Hypothalamus (tissue), 51 donors: ENCODE measurements around the gene BTF3.
"Not testable (repeated sequence)": the region's sequence is repeated elsewhere in the genome, so short reads cannot be mapped to it uniquely, and the experiment has no call there.

Experiments used
- DNase-seq, 51 donors: peaks; one replicate each; lab custom pipeline; 2025; lab: John Stamatoyannopoulos, UW

The BTF3 gene

GRCh38 chr5:73484511-73484910, 13.7 kb upstream of the BTF3 start:
- DNase-seq: no peak

- no peak for DNase-seq
These were observed 12.5 kb upstream of the BTF3 start for GRCh38 chr5:73485715-73486114.

GRCh38 chr5:73486119-73486899, 11.9 kb upstream of the BTF3 start:
- no peak for DNase-seq

- DNase-seq: not testable (repeated sequence)
These were observed 11.0 kb upstream of the BTF3 start for GRCh38 chr5:73487257-73487656.

GRCh38 chr5:73487815-73488214, 10.4 kb upstream of the BTF3 start:
- no peak for DNase-seq

GRCh38 chr5:73488806-73489205, 9.4 kb upstream of the BTF3 start:
- no peak for DNase-seq

- DNase-seq: no peak
These were observed 8.2 kb upstream of the BTF3 start for GRCh38 chr5:73490088-73490487.

- DNase-seq: no peak
These were observed 7.1 kb upstream of the BTF3 start for GRCh38 chr5:73491155-73491554.

GRCh38 chr5:73493421-73493820, 4.8 kb upstream of the BTF3 start:
- no peak for DNase-seq

GRCh38 chr5:73494721-73495120, 3.5 kb upstream of the BTF3 start:
- no peak for DNase-seq

GRCh38 chr5:73495772-73496335, 2.4 kb upstream of the BTF3 start:
- no peak for DNase-seq

- peak in 1 of 51 donors; percentile 29 for DNase-seq
These were observed 1.2 kb upstream of the BTF3 start for GRCh38 chr5:73496984-73497457.

GRCh38 chr5:73497497-73498056, 665 bp upstream of the BTF3 start:
- DNase-seq: no peak

- DNase-seq: no peak
These were observed 945 bp downstream of the BTF3 start for GRCh38 chr5:73499187-73499586.

- no peak for DNase-seq
These were observed 1.5 kb downstream of the BTF3 start for GRCh38 chr5:73499756-73500155.

- DNase-seq: no peak
These were observed 3.2 kb downstream of the BTF3 start for GRCh38 chr5:73501406-73501805.

- DNase-seq: no peak
These were observed 8.3 kb downstream of the BTF3 start for GRCh38 chr5:73506459-73506955.

GRCh38 chr5:73507062-73507461, 8.8 kb downstream of the BTF3 start:
- no peak for DNase-seq

GRCh38 chr5:73508521-73508920, 10.3 kb downstream of the BTF3 start:
- not testable (repeated sequence) for DNase-seq

GRCh38 chr5:73513996-73514395, 15.8 kb downstream of the BTF3 start:
- DNase-seq: no peak

- no peak for DNase-seq
These were observed 16.2 kb downstream of the BTF3 start for GRCh38 chr5:73514418-73514817.

GRCh38 chr5:73515232-73515631, 17.0 kb downstream of the BTF3 start:
- no peak for DNase-seq
